Lung (tissue), 12 donors: Measurements from ENCODE around the gene CLK4. TPM values are rescaled to one million over a fixed set of nuclear protein-coding genes. Genes with fewer than 3 reads are reported as not detected.

Experiments
- ATAC-seq: fragments of 200-7000 bp; cut with Tn5 transposase; one replicate; pipeline ENCODE4 v1.9.1; 2020; ENCODE audit warnings: moderate number of reproducible peaks; ENCODE audit not compliant: insufficient read depth, low FRiP score
- DNase-seq, 3 donors: peaks; one replicate each; pipeline ENCODE4 v3.0.0-alpha.2; 2013 to 2017
- H3K27ac ChIP-seq, 2 donors: one replicate each; pipeline ENCODE4 v1.5.1; 2013; ENCODE audit warnings: mild to moderate bottlenecking in 2 of 2, moderate library complexity in 2 of 2, control low read depth in 1 of 2, inconsistent platforms in 1 of 2, low read depth in 1 of 2, low read length in 1 of 2
- H3K27me3 ChIP-seq, 3 donors: one replicate each; pipeline ENCODE4 v1.5.1; 2013; ENCODE audit warnings: low read length in 2 of 3; ENCODE audit not compliant: control insufficient read depth in 3 of 3, insufficient read depth in 3 of 3
- H3K36me3 ChIP-seq, 4 donors: one replicate each; pipeline ENCODE4 v1.5.1; 2013; ENCODE audit warnings: low read length in 4 of 4, mild to moderate bottlenecking in 1 of 4, moderate library complexity in 1 of 4; ENCODE audit not compliant: control insufficient read depth in 4 of 4, insufficient read depth in 4 of 4
- H3K4me1 ChIP-seq, 5 donors: one replicate each; pipeline ENCODE4 v1.5.1; 2013; ENCODE audit warnings: low read length in 5 of 5, mild to moderate bottlenecking in 2 of 5, moderate library complexity in 1 of 5; ENCODE audit not compliant: control insufficient read depth in 5 of 5, insufficient read depth in 5 of 5
- H3K4me3 ChIP-seq: one replicate; pipeline ENCODE4 v1.5.1; 2013; ENCODE audit warnings: mild to moderate bottlenecking, control low read depth, moderate library complexity
- H3K9ac ChIP-seq, 2 donors: one replicate each; pipeline ENCODE4 v1.5.1; 2013; ENCODE audit warnings: low read length in 2 of 2, control low read depth in 1 of 2; ENCODE audit not compliant: insufficient read depth in 1 of 2
- H3K9me3 ChIP-seq, 4 donors: one replicate each; pipeline ENCODE4 v1.5.1; 2013; ENCODE audit warnings: low read length in 3 of 4, mild to moderate bottlenecking in 1 of 4, moderate library complexity in 1 of 4; ENCODE audit not compliant: control insufficient read depth in 4 of 4, insufficient read depth in 3 of 4
- CTCF ChIP-seq: IDR thresholded peaks from 2 replicates; pipeline ENCODE4 v1.5.1; 2012; ENCODE audit warnings: mild to moderate bottlenecking; ENCODE audit errors: control extremely low read depth, extremely low read depth
- WGBS, 2 donors: extraction: QIAGEN DNeasy Blood & Tissue Kit; methylation state at CpG; one replicate each; pipeline ENCODE4 v1.1.7; 2013; 5-methylcytosine and 5-hydroxymethylcytosine counted together
- polyA plus RNA-seq, 2 donors: library from polyadenylated mRNA; stranded (reverse); fragments of 200-250 nt; gene quantifications; one replicate each; pipeline ENCODE4 v1.2.1, GENCODE V29; 2013
- total RNA-seq, 2 donors: library from RNA; depleted of rRNA in 1 of 2; stranded (reverse); fragments of >200 nt in 1 of 2; gene quantifications; one replicate each; pipeline ENCODE4 v1.2.1, GENCODE V29; 2014 to 2021
- donor health status: control.
- donor health status: control.
- donor health status: Bipolar disorder and iron deficiency.
- donor health status: healthy.
- donor health status: DM: yes; HTN: yes; CAD: no.

Gene CLK4
- total and polyA plus RNA-seq, 4 donors = 12.6 to 85.7 (median 28.5) TPM

DNA sequence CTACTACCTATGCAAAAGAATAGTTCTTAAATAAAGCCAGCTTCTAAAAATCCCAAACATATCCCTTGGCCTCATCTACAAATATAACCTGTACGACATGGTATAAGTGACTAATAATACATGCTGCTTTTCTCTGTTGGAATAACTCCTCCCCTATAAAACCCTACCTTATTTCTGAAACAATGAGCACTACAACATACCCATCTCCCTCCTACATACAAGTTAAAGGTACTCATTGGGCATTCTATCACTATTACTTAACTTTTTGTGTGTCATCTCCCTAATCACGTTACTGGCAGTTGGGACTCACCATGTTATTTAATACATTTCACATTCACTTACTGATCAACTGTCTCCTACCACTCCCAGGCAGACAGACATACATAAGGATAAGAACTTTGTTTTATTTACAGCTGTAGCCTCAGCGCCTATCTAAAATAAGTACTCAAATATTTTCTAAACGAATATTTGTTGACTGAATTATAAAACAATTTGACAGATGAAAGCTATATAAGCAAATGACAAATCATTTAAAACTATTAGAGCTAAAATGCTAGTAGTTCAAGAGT, 4.1 kb downstream of the CLK4 start:
- Histone ChIP-seq H3K9ac (no peak overlapping the region), H3K27ac (no peak overlapping the region), H3K4me1 (peaks cover 2 to 30% (median 10%) of the 10 kb centered on the region in 5 donors), H3K9me3 (peaks cover 0 to 2% (median 0%) of the 10 kb centered on the region in 4 donors), H3K4me3 (no peak overlapping the region), H3K36me3 (peaks cover 7 to 46% (median 27%) of the 10 kb centered on the region in 4 donors), H3K27me3 (no peaks in the 10 kb centered on the region)
- WGBS, 2 donors = 86 to 87% methylated on average over 4 of the region's 4 CpGs
- DNase-seq (no peak), ATAC-seq (no peak)
- no peak for TF ChIP-seq CTCF

GRCh38 chr5:178619390-178619789, 7.5 kb downstream of the CLK4 start:
- H3K36me3 ChIP-seq = peaks cover 21 to 64% (median 36%) of the 10 kb centered on the region in 4 donors
- H3K9me3 ChIP-seq = peaks cover 0 to 4% (median 0%) of the 10 kb centered on the region in 4 donors
- H3K27me3 ChIP-seq = no peaks in the 10 kb centered on the region
- ATAC-seq = no peak
- no peak overlapping the region for H3K9ac ChIP-seq
- H3K27ac ChIP-seq = no peak overlapping the region
- no peak for TF ChIP-seq CTCF
- no peak overlapping the region for H3K4me3 ChIP-seq
- no peak for DNase-seq
- 28 to 59% methylated on average over 1 of the region's 1 CpG for WGBS, 2 donors
- H3K4me1 ChIP-seq = peaks cover under 1 to 20% (median 4%) of the 10 kb centered on the region in 5 donors

- TF ChIP-seq CTCF = no peak
- Histone ChIP-seq H3K36me3 (peaks cover 26 to 58% (median 38%) of the 10 kb centered on the region in 4 donors), H3K27ac (no peak overlapping the region), H3K9me3 (peaks cover 0 to 1% (median 0%) of the 10 kb centered on the region in 4 donors), H3K27me3 (no peaks in the 10 kb centered on the region), H3K4me3 (no peak overlapping the region), H3K9ac (no peak overlapping the region), H3K4me1 (peaks cover 0 to 2% (median 0%) of the 10 kb centered on the region in 5 donors)
- 82 to 88% methylated on average over 7 of the region's 7 CpGs for WGBS, 2 donors
- ATAC-seq = no peak
- no peak for DNase-seq
These were observed 14.6 kb downstream of the CLK4 start for GRCh38 chr5:178612299-178612698.

DNA sequence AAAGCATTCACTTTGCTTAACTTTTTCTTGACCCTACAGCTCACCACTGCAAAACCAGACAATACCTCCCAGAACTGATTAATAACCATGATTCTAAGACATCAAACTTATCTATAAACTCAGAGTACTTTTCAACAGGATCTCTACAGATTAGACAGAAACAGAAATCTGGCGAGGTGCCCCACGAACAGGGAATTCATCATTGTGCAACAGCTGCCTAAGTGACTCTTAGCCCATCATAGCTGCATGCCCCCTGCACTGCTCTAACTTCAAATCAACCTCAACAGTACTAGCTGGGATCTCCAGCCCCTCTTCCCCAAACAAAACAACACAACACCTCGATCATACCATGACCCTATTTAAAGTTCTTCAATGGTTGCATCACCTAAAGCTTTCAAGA, 20.6 kb downstream of the CLK4 start:
- H3K9me3 ChIP-seq = peaks cover 0 to 3% (median 0%) of the 10 kb centered on the region in 4 donors
- no peak for TF ChIP-seq CTCF
- H3K4me1 ChIP-seq = no peaks in the 10 kb centered on the region
- no peak overlapping the region for H3K9ac ChIP-seq
- peaks cover 18 to 59% (median 27%) of the 10 kb centered on the region in 4 donors for H3K36me3 ChIP-seq
- ATAC-seq = no peak
- WGBS, 2 donors = 69 to 72% methylated on average over 3 of the region's 3 CpGs
- no peaks in the 10 kb centered on the region for H3K27me3 ChIP-seq
- no peak overlapping the region for H3K4me3 ChIP-seq
- DNase-seq = no peak
- H3K27ac ChIP-seq = no peak overlapping the region
